ENCODE data around the gene KCNQ1.

- TF ChIP-seq CTCF (conservative IDR thresholded peaks at IDR 0.05; ENCODE audit: low read length) (no peak), EZH2phosphoT487 (IDR thresholded peaks at IDR 0.05; ENCODE audit: borderline replicate concordance) (no peak)
Measured at GRCh38 chr11:2422461-2423156, 22.2 kb upstream of the KCNQ1 start.

Data from Loucy (cell line).